Measurements from ENCODE around the gene C7orf57.

DNA sequence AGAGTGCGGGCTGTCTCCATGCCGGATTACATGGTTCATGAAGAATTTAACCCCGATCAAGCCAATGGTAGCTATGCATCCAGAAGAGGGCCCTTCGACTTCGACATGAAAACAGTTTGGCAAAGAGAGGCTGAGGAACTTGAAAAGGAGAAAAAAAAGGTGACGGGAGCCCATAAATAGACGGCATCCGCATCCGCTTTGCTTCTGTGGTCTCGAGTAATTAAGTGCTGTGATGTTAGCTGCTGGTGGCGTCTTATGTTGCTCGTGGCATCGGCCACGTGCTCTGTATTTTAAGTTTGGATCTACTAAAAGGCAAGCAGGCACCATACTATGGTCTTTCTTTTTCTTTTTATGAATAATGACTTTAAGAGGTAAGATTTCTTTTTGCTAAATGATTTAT, 11.1 kb downstream of the C7orf57 start:
- TF ChIP-seq, protein P1, sequence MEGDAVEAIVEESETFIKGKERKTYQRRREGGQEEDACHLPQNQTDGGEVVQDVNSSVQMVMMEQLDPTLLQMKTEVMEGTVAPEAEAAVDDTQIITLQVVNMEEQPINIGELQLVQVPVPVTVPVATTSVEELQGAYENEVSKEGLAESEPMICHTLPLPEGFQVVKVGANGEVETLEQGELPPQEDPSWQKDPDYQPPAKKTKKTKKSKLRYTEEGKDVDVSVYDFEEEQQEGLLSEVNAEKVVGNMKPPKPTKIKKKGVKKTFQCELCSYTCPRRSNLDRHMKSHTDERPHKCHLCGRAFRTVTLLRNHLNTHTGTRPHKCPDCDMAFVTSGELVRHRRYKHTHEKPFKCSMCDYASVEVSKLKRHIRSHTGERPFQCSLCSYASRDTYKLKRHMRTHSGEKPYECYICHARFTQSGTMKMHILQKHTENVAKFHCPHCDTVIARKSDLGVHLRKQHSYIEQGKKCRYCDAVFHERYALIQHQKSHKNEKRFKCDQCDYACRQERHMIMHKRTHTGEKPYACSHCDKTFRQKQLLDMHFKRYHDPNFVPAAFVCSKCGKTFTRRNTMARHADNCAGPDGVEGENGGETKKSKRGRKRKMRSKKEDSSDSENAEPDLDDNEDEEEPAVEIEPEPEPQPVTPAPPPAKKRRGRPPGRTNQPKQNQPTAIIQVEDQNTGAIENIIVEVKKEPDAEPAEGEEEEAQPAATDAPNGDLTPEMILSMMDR (IDR thresholded peaks at IDR 0.05): no peak
- TF ChIP-seq JUN (CRISPR knock-in tag; IDR thresholded peaks at IDR 0.05): no peak
- TF ChIP-seq, protein P2, sequence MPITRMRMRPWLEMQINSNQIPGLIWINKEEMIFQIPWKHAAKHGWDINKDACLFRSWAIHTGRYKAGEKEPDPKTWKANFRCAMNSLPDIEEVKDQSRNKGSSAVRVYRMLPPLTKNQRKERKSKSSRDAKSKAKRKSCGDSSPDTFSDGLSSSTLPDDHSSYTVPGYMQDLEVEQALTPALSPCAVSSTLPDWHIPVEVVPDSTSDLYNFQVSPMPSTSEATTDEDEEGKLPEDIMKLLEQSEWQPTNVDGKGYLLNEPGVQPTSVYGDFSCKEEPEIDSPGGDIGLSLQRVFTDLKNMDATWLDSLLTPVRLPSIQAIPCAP (CRISPR knock-in tag; IDR thresholded peaks at IDR 0.05): no peak

All from WTC11 (cell line).